GM19025 (cell line): ENCODE measurements around the gene SAMD4A.

ENCODE experiments used
- ATAC-seq: cut with Tn5 transposase; IDR thresholded peaks from one replicate; pipeline ENCODE4 v1.9.1; 2021; ENCODE audit warnings: mild to moderate bottlenecking, low read depth, moderate library complexity; ENCODE audit not compliant: unreplicated experiment

SAMD4A gene

DNA sequence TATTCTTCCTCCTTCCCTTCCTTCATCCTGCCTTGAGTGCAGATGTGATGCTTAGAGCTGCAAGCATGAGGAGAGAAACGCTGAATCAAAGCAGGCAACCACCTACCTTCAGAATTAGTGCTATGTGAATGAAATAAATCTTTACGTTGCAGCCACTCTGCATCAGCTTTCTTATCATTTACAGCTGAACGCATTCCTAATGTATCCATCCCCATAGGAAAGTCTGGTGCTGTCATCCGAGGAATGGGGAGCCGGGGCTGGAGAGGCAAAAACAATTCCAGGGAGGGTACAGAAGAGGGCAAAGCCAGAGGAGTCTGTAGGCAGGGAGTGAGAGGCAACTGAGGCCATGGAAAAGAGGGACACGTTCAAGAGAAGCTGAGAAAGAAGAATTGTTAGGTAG, 245.7 kb downstream of the SAMD4A start:
- ATAC-seq: no peak

DNA sequence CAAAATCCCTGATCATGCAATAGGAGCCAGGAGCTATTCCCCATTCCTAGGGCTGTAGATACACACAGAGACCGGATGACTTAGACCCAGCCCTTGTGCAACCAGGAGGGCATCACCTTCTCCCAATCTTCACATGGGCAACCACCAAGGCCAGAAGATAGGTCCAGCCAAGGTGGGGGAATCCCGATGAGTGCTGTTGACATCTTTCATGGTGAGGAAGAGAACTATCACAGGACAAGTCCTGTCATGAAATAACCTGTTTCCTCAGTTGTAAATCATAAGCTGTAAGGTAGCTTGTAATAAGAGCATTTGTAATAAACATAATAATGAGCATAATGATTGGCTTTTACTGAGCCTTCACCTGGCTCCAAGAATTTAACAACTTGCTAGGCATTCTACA, 246.2 kb downstream of the SAMD4A start:
- no peak for ATAC-seq

DNA sequence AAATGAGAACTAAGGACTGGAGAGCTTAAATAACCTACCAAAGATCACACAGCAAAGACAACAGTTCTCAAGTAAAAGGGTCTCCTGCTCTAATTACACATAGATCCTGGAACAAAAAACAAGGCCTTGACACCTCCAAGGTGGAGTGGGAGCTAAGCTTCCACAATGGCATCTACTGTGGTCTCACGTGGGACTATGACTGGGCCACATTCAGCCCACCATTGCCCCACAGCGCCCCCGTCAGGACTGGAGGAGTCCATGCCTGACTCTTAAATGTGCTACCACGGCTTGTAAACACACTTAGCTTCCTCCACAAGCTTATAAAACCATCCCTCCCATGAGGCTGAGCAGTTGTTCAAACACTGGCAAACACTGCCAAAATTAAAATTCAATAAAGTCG, 247.1 kb downstream of the SAMD4A start:
- ATAC-seq: no peak

DNA sequence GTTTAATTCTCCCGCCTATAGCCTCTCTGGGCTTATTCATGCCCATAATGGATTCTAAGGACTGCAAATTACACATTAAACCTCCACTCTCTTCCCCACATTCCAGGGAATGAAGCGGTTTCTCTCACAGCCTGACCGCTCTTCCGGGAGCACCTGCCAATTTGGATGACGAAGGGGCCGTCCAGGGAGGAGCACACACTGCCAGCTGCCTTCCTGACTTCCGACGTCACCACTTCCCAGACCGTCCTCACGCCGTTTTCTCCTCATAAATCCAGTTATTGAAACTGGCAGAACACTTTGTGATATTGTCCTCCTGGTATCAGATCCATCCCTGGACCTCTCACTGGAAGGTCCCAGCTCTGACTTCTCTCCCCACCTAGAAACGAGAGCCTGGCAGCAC, 248.1 kb downstream of the SAMD4A start:
- ATAC-seq: no peak

DNA sequence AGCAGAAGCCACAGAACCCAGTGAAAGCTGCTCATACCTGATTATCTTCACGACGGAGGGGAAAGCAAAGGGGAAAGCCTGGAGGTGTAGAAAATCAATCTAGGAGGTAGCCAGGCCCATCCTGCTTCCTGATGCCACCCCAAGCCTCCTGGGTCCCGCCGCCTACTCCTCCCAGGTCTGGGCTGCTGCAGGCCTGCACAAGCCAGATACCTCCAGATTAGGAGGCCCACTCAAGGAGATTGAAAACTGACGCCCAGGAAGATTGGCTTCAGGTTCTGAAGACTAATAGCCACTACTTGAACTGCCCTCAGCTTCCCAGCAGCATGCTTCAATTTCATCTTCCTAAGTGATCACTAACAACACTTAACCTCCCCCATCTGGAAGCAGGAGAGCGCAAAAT, 248.6 kb downstream of the SAMD4A start:
- ATAC-seq: no peak

DNA sequence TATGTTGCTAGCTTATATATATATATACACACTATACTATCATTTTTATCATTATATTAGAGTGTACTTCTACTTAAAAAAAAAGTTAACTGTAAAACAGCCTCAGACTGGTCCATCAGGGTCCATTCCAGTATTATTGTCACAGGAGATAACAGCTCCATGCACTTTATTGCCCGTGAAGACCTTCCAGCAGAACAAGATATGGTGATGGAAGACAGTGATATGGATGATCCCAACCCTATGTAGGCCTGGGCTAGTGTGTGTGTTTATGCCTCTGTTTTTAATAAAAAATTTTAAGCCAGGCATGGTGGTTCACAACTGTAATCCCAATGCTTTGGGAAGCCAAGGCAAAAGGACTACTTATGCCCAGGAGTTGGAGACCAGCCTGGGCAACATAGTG, 249.5 kb downstream of the SAMD4A start:
- ATAC-seq: no peak

DNA sequence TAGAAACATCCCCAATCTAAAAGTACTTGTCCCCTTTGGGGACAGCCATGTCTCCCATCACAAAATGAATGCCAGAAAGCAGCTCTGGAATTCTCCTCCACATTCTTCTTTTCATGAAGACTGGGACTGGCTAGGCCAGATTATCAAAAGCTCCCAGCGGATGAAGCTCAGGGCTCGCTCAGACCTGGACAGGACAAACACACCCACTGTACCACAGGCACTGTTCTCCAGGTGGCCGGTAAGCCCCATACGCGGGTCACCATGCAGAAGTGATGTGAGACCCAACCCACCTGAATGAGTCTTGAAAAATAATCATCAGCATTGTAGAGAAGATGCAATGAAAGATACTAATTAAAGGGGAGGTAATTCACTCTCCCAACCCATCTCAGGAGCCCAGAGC, 250.6 kb downstream of the SAMD4A start:
- no peak for ATAC-seq

DNA sequence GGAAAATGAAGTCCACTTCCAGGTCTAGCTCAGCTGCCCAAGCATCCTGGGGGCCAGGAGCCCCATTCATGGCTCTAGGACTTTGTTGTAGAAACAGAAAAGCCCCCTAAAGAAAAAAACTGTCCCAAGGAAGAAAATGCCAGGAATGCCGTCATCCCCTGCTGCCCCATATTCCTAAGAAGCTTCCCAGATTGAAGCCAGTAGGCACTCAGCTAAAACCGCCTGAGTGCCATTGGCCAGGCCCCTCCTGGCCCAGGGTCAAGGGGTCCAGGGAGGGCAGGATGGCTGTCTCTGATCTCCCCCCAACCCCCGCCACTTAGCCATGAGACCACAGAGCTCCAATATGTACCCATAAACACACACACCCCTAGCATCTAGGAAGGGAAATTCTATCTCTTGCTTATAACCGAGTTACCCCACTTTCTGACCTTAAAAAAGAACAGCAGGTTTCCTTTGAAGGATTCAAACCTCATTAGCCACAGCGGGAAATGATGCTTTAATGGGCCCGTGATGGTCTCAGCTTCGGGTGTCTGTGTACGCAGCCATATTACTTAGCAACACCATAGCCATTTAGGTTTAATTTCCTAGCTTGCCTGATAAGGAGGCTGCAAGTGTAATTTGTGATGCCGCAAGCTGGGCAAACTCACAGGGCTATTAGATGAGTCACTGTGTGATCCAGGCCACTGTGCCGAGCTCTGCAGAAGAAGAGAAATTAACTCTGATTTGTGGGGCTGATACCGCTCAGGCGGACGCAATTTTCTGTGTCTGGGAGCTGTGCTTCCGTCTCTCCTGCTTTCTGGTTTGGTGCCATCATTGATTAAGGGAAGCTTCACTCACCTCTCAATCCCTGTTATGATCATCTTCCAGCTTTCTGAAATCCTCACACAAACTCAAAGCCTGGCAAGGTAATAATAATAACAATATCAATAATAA, 251.5 kb downstream of the SAMD4A start:
- ATAC-seq: no peak

DNA sequence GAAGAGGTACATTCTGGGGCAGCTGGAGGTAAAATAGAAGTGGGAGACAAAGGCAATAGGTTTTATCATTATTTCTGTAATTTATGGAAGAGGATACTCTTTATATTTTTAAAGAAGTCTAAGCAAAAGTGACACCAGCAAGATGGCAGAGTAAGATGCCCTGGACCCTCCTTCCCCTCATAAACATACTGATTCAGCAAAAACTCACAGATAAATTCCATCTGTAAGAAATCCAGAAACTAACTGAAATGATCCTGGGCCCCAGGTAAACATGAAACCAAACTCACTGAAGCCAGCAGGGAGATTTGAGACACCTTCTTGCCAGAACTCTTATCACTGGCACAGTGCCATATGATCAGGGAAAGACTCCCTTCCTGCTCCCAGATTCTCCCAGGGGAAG, 255.8 kb downstream of the SAMD4A start:
- no peak for ATAC-seq

DNA sequence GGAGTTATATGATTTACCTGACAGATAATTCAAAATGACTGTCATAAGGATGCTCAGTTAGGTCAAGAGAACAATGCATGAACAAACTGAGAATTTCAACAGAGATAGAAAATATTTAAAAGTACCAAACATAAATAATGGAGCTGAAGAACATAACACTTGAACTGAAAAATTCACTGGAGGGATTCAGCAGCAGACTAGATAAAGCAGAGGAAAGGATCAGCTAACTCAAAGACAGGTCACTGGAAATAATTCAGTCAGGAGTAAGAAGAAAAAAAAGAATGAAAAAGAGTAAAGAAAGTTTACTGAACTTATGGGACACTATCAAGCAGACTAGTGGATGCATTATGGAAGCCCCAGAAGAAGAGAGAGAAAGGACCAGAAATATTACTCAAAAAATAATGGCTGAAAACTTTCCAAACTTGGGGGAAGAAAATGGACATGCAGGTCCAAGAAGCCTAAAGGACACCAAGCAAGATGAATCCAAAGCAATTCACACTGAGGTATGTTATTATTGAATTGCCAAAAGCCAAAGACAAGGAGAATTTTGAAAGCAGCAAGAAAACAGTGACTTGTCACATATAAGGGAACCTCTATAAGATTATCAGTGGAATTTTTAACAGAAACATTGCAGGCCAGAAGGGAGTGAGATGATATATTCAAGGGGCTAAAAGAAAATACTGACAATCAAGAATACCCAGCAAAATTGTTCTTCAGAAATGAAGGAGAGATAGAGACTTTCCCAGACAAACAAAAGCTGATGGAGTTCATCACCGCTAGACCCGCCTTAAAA, 257.0 kb downstream of the SAMD4A start:
- no peak for ATAC-seq

DNA sequence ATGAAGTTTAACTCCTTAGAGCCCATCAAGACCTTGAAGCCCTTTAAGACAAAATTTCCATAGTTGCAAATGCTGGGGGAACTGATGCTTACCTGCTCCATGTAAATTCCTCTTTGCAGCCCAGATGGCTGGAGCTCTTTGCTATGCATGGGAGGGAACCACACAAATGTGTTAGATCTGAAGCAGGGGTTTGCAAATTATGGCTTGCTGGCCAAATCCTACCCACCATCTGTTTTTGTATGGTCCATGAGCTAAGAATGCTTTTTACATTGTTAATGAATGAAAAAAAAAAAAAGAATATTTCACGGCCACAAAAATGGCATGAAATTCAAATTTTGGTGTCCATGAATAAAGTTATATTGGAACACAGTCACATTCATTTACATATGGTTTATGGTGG, 261.1 kb downstream of the SAMD4A start:
- ATAC-seq: no peak

DNA sequence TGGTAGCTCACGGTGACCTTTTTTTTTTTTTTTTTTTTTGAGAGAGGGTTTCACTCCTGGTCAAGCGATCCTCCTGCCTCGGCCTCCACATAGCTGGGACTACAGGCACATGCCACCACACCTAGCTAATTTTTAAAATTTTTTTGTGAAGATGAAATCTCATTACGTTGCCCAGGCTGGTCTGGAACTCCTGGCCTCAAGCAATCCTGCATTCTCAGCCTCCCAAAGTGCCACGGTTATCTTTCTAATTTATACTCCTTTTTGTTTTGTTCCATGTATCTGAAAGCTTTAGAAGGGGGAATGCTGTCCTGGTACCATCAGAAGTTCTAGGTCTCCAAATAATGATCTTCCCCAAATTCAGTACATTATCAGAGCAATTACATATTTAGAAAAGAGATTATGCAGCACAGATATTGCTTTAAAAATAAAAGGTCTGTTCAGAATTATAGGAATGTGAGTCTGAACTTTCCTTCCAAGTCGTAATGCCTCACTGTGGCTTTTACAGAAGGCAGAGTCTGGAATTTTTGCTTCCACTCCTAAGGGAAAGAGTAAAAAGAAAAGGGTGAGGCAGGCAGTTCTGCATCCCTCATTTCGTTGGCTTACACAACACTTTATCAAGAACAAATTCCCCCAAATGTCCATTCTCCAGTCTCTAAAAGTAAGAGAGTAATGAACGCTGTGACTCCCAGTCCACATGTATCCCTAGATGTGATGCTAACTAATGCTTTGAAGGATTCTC, 262.7 kb downstream of the SAMD4A start:
- ATAC-seq: no peak

DNA sequence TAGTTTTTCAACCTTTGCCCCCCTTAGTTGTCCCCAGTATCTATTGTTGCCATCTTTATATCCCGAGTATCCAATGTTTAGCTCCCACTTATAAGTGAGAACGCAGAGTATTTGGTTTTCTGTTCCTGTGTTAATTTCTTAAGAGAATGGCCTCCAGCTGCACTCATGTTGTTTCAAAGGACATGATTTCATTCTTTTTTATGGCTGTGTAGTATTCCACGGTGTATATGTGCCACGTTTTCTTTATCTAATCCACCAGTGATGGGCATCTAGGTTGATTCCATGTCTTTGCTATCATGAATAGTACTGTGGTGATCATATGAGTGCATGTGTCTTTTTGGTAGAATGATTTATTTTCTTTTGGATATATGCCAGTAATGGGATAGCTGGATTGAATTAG, 263.7 kb downstream of the SAMD4A start:
- no peak for ATAC-seq

DNA sequence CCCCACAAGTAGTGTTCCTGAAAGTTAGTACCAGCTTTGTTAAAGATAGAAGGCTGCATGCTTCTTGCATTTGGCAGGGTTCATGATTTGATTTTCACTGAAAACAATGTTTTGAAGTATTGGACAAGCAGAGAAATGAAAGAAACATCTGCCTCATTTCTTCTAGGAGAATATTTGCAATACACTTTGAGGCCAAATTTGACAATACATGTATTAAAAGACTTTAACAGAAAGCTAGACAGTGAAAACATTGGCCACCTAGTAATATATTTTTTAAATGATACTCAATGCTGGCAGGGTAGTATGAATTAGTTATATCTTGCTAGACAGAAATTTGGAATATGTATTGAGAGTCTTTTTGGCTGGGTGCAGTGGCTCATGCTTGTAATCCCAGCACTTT, 267.2 kb downstream of the SAMD4A start:
- ATAC-seq: no peak

DNA sequence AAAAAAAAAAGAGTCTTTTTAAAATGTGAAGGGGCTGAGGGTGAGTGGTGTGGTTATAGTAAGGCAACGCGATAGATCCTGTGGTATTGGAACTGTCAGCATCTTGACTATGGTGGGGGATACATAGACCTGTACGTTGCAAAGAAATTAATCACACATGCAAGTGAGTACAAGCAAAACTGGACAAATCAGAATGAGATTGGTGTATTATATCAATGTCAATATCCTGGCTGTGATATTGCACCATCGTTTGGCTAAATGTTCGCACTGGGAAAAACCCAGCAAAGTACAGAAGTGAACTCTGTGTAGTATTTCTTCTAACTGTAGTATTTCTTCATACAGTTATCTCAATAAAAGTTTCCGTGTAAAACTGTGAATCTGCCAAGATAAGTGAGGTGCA, 267.8 kb downstream of the SAMD4A start:
- no peak for ATAC-seq

DNA sequence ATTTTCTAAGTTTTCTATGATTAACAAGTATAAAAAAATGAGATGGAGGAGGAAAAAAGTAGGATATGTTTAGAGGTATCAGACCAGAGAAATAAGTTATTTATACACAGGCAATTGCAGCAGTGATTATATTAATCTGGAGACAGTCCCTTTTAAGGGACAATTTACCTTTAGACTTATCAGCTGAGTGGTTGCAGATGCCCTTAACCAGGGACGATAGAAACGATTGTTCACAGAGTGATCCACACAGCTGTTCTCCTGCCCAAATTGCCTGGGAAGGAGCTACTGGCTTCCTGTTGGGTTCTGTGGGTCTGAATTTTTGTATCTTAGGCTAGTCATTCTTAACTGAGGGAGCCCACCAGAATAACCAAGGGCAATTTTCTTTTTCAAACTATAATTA, 269.3 kb downstream of the SAMD4A start:
- ATAC-seq: no peak

DNA sequence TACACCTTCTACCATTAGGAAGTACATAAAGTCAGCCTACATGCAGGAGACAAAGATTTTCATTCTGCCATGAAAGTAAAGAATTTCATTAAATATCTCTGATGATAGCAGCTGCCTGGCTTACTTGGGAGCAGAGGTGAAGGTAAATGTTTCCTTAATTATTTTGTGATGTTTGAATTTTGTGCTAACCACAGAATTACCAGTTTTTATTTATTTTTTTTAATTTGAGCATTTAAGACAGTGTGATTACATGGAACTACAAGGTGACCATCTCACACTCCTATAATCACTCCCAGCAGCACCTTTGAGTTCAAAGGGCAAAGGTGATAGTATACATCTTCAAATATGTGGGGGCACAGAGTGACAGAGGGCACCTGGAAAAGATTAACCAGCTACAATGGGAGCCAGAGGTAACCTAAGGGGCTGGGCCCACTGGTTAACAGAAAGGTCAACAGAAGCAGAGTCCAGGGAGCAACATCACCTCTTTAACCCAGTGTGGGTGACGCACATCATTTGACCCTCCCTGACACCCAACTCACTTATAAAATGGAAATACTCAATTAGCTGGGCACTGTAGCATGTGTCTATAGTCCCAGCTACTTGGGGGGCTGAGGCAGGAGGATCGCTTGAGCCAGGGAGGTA, 270.7 kb downstream of the SAMD4A start:
- no peak for ATAC-seq

DNA sequence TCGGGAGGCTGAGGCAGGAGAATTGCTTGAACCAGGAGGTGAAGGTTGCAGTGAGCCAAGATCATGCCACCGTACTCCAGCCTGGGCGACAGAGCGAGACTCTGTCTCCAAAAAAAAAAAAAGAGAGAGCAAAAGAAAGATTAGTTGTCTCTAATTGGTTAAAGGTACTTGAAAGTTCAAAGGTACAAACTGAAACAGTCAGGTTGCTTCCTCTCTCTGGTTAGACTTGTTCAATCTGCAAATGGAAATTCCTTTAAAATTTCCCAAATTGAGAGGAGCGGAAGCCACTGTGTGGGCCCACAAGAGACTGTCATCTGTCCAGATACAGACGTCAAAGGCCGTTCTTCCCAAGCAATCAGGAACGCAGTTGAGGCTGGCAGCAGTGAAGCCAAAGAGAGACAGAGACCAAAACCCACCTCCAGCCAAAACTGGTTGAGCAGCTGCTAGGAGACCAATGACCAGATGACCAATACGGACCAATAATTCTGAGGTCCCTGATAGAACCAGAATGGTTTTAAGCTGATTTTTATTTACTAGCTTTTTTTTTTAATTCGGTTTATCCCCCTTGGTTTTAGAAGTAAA, 272.1 kb downstream of the SAMD4A start:
- no peak for ATAC-seq

DNA sequence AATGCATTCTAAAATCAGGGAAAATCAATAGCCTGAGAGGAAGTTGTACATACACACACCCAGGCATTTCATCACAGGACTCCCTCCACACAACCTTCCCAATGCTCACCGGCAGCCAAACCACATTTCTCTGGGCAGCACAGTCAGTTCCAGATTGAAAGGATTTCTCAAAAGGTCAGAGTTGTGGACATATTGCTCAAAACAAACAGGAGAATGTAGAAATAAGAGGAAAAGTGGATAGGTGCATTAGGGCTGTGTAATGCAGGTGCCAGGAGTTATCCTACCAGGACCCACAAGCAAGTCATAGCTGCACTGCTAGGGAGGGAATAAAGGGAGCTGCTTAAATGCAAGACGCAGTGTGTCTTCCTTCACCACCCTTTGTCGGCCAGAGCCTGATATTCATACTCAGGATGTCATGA, 272.8 kb downstream of the SAMD4A start:
- no peak for ATAC-seq

DNA sequence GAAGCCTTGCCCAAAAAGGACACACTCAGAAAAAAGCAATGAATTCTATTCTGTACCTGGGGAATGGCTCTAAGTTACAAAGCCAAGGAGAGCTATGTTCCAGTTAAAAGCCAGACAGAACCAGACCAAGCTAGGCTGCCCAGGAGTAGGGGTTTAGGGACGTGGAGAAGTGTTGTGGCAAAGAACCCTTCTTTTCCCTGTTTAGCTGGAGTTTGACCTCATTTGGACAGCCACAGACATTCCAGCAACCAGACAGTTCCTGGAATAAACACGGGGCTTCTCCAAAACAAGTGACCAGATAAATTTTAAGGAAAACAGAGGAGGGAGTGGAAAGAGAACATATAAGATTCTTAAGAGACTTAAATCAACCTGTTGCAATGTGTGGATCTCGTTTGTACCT, 273.4 kb downstream of the SAMD4A start:
- ATAC-seq: no peak
